DMS53 treated with DMSO at 0.1 percent for 48 hours (cell line): ENCODE measurements around the gene TLE6.
"Not testable (repeated sequence)": the region's sequence is repeated elsewhere in the genome, so short reads cannot be mapped to it uniquely, and the experiment has no call there.

Experiments used
- DNase-seq: peaks from one replicate; lab custom pipeline; 2025; ENCODE audit not compliant: unreplicated experiment; lab: John Stamatoyannopoulos, UW

TLE6 gene

DNA sequence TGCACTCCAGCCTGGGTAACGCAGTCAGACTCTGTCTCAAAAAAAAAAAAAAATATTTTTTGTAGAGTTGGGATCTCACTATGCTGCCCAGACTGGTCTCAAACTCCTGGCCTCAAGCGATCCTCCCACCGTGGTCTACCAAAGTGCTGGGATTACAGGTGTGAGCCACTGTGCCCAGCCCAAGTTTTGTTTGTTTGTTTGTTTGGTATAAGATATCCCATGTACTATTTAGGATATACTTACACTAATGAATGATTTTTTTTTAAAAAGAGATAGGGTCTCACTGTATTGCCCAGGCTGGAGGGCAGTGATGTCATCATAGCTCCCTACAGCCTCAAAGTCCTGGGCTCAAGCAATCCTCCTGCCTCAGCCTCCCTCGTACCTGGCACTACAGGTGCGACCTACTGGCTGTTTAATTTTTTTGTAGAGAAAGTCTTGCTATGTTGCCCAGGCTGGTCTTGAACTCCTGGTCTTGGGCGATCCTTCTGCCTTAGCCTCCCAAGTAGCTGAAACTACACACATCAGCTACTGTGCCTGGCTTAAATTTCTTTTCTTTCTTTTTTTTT is 24.0 kb downstream of the TLE6 start:
- DNase-seq: no peak

DNA sequence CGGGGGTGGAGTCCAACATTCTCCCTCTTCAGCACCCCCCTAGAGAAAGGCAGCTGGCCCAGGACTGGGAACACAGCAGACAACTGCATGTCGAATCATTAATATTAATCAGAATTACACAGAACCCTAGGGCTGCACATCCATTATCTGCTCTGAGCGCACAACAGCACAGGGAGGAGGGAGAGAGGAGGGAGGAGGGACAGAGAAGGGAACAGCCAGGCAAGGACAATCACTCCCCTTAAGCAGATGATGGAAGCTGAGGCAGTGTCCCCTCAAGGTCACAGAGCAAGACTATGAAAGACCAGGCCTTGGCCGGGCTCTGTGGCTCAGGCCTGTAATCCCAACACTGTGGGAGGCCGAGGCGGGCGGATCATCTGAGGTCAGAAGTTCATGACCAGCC is 25.7 kb downstream of the TLE6 start:
- no peak for DNase-seq

DNA sequence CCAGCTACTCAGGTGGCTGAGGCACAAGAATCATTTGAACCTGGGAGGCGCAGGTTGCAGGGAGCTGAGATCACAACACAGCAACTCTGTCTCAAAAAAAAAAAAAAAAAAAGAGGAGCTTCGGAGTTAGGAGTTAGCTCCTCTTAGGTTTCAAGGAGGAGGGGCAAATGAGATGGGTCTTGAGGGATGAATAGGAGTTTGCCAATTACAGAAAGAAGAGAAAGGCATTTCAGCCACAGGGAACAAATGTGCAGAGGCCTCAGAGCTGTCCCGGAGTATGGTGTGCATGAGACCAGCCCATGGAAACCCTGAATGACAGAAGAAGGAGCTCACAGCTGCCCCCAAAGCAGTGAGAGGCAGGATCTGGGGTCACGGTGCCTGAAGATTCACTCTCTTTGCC is 27.2 kb downstream of the TLE6 start:
- DNase-seq: no peak

DNA sequence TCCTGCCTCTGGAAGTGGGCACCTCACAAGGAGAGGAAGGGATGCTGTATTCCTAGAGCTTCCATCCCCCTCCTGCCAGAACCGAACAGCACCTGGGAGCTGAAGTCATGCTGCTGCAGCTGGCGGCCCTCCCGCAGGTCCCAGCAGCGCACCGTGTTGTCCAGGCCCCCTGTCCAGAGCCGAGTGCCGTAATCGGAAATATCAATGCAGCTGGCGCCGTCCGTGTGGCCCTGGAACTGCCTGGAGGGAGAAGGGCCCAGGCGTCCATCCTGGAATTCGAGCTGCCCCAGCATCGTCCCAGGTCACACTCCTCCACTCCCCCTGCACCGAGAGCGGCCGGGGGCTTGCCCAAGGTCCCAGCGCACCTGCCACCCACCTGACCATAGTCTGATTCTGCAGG is 28.0 kb downstream of the TLE6 start:
- no peak for DNase-seq

DNA sequence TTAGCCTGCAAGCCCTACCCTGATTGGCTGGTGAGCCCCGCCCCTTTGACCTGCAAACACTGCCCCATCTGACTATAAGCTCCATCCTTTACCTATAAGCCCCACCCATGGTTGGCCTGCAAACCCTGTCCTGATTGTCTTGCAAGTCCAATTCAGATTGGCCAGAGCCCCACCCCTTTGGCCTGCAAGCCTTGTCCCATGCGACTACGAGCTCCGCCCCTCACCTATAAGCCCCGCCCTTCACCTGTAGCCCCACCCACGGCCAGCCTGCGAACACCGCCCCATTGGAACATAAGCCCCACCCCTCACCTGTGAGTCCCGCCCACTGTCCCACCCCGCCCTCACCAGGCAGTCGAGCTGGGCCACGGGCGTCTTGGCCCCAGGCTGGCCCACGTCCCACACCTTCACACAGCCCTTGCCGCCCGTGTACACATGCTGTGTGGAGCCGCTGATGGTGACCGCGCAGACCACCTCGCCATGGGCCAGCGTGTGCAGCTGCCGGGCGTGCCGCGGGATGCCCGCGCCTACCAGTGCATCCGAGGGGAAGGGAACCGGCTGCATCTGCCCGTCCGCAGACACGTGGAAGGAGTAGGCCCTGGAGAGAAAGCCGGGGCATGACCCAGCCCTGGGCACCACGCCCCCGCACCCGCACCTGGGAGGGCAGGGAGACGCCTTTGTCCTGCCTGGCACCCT is 28.9 kb downstream of the TLE6 start:
- DNase-seq: no peak

DNA sequence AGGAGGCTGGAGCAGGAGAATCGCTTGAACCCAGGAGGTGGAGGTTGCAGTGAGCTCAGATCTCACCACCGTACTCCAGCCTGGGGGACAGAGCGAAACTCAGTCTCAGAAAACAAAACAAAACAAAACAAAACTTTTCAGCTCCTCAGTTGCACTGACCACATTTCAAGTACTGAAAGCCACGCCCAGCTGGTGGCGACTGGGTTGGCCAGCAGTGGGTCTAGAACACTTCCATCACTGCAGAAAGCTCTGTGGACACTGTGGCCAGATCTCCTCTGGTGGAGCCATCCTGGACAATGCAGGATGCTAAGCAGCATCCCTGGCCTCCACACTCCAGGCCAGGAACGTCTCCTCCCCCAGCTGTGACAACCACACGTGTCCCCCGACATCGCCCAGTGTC is 30.6 kb downstream of the TLE6 start:
- no peak for DNase-seq

DNA sequence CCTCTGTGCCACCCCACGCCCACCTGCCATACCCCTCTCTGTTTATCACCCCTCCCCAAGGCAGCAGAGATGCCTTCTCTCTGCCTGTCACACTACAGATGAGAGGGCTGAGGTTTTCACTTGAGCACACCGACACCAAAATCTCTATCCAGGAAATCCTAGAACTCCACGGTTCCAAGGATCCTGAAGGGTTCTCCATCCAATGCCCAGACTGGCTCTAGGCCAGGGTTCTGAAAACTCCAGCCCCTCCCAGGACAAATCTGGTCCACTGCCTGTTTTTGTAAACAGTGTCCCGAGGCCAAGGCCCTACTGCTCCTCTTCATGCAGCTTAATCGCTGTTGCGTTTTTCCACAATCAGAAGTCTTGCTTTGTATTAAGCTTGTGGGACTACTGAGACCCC is 31.6 kb downstream of the TLE6 start:
- DNase-seq: no peak

DNA sequence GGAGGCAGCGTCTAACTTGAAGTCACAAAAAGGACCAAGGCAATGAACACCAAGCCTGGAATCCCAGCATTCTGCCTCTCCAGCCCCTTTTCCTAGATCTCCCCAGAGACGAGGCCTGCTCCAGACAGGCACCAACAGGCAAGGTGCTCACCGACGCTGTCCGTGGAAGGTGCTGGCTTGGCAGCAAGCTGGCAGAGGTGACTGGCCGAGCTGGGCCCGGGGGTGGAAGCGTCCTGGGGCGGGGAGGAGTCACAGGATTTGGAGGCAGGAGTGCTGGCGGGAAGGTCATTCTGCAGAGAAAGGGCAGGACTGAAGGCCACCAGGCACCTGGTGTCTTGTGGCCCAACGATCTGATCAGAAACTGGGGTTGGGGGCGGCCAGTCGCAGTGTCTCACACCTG is 33.5 kb downstream of the TLE6 start:
- DNase-seq: no peak

DNA sequence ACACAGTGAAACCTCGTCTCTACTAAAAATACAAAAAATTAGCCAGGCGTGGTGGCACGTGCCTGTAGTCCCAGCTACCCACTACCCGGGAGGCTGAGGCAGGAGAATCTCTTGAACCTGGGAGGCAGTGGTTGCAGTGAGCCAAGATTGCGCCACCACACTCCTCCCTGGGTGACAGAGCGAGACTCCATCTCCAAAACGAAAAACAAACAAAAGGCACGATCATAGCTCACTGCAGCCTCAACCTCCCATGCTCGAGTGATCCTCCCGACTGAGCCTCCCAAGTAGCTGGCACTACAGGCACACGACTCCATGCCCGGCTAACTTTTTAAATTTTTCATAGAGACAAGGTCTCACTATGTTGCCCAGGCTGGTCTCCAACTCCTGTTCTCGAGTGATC is 34.7 kb downstream of the TLE6 start:
- DNase-seq: not testable (repeated sequence)

DNA sequence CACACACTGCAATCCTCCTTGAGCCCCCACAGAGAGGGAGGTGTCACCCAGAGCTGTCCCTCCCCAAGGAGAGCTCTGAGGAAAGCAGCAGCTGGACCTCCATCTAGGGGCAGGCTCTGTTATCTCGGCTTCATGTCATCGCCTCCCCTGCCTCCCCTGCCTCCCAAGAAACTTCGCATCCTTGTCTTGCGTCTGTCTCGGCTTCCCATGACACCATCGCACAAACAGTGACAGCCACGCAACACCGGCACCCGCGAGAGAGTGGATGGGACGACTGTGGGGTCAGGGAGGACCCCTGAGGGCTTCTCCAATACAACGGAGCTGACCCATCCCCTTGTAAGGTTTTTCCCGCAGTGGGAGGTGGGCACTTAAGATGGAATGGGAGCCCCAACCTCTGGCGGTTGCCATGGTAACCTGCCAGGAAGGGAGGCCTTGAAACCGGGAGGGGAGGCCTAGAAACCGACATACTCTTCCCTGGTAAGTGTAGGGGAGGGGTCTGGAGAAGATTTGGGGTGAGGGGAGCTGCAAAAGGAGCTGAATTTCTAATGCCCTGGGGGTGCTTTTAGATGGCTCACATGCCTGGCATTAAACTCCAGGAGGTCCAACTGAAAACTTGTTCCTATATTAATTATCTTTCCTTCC is 35.4 kb downstream of the TLE6 start:
- no peak for DNase-seq

DNA sequence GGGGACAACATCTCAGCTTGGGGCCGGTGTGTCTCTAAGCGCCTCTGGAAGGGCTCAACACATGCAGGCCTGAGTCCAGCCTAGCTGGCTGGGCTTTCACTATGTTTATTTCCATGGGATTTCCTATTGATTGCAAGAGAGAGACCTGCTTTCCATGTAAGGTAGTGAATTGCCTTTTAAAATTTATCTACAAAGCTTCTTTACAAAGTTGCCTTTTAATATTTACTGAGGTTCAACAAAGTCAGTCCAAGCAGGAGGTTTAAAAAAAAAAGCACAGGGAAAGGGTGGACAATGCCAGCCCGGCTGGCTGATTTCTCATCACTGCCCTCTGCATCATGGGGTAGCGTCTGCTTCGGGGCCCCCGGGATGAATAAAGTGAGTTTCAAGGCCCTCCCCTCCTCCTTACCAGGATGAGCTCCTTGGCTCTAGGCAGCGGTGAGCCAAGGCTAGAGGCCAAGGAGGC is 35.9 kb downstream of the TLE6 start:
- DNase-seq: no peak

DNA sequence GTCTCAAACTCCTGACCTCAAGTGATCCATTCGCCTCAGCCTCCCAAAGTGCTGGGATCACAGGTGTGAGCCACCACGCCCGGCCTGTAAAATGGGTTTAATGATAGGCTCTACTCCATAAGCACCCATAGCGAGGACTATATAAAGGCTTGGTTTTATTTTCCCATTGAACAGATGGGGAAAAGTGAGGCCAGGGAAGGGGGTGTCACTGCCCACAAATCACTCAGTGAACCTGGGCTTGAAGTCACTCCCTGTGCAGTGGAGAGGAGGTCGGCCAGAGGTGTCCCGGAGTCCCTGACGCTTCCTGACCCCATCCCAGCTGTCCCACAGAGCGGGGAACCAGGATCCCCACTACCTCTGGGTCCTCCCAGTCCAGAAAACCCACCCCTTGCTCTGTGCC is 36.8 kb downstream of the TLE6 start:
- DNase-seq: no peak

DNA sequence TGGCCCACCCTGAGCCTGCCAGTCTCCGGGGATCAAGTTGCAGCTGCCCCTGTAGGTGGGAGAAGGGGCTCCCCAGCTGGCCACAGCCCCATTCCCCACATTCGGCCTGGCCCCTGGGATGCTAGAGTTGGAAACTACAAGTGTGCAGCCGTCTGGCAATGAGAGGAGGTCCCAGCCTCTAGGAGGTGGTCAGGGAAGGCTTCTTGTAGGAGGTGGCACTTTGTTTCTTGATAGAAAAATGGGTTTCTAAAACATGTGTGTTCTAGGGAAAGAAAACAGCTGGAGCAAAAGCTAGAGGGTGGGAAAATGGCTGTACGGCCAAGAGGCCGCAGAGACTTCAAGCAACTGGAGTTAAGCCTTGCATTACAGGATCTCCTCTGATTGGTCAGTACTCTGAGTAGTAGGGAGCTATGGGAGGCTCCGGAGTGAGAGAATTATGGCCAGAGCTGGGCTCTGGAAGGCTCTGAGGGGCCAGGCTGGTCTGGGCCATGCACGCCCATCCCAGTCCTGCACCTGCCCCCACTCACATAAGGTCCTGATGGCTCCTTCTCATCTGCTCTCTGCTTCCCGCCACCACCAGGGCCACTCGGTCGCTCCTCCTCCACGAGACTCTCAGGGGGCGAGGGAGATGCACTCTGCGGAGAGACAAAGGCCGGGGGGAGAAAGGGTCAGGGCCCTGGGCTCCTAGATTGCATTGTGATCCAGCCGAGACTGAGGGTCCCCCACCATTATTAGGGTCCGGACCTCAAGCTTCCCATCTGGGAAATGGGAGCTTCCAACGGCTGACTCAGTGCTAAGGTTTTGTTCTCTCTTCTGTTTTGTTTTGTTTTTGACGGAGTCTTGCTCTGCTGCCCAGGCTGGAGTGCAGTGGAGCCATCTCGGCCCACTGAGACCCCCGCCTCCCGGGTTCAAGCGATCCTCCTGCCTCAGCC is 38.0 kb downstream of the TLE6 start:
- DNase-seq: no peak

DNA sequence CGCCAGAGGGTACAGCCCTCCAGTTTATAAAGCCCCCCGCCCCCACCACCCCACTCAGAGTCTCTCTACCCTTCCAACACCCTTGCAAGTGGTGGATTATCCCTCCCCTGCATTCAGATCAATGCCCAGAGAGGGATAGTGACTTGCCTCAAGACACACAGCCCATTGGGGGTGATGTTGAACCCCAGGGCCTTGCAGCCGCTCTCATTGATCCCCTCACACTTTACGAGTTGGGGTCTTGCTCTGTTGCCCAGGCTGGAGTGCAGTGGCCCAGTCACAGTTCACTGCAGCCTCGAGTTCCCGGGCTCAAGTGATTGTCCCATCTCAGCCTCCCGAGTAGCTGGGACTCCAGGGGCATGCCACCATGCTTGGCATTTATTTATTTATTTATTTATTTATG is 40.6 kb downstream of the TLE6 start:
- DNase-seq: no peak

DNA sequence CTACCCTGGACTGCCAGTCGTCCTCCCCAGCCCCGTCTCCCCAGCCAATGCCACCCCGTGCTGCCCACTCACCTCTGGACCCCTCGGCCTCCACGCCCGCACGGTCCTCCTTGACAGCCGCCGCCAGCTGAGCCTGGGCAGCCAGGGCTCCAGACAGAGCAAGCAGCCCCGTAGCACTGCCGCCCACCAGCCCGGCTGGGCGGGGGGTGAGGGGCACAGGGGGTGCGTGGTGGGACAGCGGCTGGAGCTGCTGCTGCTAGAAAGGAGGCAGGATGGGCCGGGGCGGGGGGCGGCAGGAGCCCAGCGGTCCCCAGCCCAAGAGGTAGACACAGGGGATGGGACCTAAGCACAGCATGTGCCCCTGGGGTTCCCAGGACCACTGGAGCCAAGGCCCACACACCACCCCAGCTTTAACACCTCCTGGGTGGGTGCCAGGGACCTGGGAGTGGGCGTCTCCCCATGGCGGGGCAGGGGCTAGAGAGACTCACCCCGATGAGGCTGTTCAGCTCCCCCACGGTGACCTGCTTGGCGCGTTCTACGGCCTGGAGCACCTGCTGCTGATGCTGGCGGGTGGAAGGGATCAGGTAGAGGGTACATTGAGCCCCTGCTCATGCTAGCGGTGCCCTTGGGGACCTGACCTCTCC is 42.0 kb downstream of the TLE6 start:
- no peak for DNase-seq

DNA sequence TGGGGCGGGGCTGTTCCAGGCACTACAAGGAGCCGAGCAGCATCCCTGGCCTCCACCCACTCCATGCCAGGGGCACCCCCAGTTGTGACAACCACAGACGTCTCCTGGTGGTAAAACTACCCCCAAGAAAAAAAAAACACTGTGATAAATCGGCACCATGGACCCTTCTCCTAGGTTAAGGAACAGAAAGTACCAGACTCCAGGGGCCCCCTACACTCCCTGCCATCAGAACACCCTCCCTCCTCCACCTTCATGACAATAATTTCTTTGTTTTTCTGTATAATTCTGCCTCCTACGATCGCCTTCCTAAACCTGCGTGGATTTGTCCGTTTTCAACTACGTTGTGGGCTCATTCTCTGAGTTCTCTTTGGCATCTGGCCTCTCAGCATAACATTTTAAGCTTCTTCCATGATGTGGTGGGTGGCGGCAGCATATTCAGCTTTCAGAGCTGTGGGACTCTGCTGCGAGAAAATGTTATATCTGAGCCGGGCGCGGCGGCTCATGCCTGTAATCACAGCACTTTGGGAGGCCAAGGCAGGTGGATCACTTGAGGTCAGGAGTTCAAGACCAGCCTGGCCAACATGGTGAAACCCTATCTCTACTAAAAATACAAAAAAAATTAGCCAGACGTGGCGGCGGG is 43.1 kb downstream of the TLE6 start:
- DNase-seq: no peak

DNA sequence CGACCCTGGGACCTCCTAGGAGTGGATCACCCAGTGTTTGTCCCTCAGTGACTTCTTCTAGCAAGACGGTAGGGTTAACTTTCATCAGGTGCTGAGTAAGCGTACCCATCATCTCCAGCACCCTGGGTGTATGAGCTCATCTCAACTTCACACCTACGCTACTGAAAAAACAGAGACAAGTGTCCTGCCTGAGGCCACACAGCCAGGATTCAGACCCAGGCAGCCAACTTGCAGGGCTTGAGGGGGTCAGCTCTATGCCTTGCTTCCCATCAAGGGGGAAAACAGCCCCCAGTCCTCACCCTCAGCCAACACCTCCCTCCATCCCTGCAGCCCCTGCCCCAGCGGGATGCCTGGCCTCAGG is 47.1 kb downstream of the TLE6 start:
- no peak for DNase-seq

DNA sequence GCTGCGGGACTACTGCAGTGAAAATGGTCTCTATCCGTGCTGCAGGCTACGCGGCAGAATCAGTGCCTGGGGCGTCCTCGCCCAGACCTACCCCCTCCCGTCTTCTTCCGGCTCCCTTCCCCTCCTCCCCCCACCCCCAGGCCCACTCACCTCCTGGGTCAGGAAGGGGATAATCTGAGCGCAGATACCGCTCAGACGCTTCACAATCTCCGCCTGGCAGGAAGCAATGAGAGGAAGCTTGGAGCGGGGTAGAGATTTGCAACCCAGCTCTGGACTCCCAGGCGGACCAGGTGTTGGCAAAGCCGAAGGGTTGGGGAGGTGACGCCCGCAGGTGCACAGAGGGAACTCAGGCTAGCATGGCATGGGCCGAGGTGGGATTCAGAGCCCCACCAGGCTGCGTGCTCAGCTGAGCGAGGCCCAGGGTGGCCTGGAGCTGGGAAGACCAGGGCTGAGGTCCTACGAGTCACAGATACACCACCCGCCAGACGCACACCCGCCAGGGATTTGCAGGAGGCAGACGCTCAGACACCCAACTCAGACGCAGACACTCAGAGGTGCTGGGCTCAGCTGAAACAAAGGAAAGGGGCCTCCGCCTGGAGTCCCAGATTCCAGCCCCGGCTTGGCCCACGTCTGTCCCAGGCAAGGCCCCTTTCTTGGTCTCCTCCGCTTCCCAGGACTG is 47.6 kb downstream of the TLE6 start:
- no peak for DNase-seq

DNA sequence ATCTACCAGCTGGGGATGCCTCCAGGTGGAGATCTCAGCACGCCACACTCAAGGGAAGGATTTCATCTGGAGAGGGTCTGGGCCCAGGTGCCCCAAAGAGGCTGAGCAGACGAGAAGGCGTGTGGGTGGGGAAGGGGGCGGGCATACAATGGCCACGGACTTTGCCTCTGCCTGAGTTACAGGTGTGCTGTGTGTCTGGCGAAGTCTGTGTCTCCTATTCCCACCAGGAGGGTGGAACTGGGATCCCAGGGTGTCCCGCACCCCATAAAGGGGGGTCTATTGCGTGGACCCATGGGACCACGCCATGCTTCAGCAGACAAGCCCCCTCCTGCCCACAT is 48.2 kb downstream of the TLE6 start:
- no peak for DNase-seq

DNA sequence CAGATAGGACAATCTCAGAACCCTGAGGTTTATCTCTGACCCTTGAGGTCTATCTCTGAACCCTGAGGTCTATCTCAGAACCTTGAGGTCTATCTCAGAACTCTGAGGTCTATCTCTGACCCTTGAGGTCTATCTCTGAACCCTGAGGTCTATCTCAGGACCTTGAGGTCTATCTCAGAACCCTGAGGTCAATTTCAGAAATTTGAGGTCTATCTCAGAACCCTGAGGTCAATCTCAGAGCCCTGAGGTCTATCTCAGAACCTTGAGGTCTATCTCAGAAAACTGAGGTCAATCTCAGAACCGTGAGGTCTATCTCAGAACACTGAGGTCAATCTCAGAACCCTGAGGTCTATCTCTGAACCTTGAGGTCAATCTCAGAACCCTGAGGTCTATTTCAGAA is 49.4 kb downstream of the TLE6 start:
- DNase-seq: no peak
